GM06990 (cell line): ENCODE results near the gene VAV3.
A peak's percentile ranks its signal among the peaks of the same experiment; 100 is the strongest.
"Not testable (repeated sequence)": the region's sequence is repeated elsewhere in the genome, so short reads cannot be mapped to it uniquely, and the experiment has no call there.

Source experiments
- DNase-seq: peaks from one replicate; pipeline ENCODE4 v3.0.0-alpha.2; 2011; ENCODE audit not compliant: insufficient read length; ENCODE audit errors: extremely low read depth
- H3K27me3 ChIP-seq: replicated peaks from 2 replicates; pipeline ENCODE4 v1.6.0; 2011; ENCODE audit warnings: low read length; ENCODE audit not compliant: control insufficient read depth, insufficient read depth
- H3K36me3 ChIP-seq: 2 replicates; pipeline ENCODE4 v1.5.1; 2011; ENCODE audit warnings: low read length; ENCODE audit not compliant: control insufficient read depth, insufficient read depth
- H3K4me3 ChIP-seq: replicated peaks from 2 replicates; pipeline ENCODE4 v1.5.1; 2011; ENCODE audit warnings: low read depth, mild to moderate bottlenecking, control low read depth, low read length
- TF ChIP-seq, protein P1 (sequence below): IDR thresholded peaks from 2 replicates; pipeline ENCODE4 v1.5.1; 2011; ENCODE audit warnings: low read length, control low read depth, mild to moderate bottlenecking, inconsistent platforms; ENCODE audit not compliant: insufficient read depth, poor library complexity, severe bottlenecking

VAV3 gene

DNA sequence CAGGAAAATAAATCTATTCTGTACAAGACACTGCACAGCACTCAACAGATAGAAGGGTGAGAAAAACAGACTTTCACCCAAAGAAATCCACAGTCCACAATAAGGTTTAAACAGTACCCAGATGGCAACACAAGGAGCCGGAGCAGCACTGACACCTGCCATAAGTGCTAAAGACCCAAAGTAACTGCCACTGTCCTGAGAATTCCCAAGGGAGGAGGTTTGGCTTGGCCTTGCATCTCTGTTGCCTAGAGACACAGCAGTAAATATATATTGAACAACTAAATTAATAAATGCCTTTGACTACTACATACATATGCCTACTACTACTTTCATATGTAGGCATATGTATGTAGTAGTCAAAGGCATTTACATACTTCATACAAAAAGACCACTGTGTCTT is 68.0 kb downstream of the VAV3 start:
- no peak for DNase-seq
- TF ChIP-seq, protein P1, sequence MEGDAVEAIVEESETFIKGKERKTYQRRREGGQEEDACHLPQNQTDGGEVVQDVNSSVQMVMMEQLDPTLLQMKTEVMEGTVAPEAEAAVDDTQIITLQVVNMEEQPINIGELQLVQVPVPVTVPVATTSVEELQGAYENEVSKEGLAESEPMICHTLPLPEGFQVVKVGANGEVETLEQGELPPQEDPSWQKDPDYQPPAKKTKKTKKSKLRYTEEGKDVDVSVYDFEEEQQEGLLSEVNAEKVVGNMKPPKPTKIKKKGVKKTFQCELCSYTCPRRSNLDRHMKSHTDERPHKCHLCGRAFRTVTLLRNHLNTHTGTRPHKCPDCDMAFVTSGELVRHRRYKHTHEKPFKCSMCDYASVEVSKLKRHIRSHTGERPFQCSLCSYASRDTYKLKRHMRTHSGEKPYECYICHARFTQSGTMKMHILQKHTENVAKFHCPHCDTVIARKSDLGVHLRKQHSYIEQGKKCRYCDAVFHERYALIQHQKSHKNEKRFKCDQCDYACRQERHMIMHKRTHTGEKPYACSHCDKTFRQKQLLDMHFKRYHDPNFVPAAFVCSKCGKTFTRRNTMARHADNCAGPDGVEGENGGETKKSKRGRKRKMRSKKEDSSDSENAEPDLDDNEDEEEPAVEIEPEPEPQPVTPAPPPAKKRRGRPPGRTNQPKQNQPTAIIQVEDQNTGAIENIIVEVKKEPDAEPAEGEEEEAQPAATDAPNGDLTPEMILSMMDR = no peak
- Histone ChIP-seq H3K27me3 (no peaks in the 10 kb centered on the region), H3K36me3 (no peaks in the 10 kb centered on the region), H3K4me3 (no peak overlapping the region)

DNA sequence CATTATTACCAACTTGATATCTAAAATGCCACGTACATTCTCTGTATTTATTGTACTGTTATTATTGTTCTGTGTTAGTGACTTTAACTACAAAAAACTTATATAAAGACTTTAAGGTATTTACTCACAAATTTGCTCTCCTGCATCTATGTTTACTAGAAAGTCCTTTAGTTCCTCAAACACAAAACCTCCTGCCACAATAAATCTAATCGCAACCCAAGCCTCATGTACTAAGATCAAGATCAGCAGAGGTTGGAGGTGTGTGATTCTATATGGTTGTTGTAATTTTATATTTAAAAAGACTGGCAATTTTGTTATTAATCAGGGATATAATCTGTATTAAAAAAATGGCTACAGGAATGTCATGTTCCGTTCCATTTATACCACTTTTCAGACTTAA is 68.6 kb downstream of the VAV3 start:
- no peak overlapping the region for H3K4me3 ChIP-seq
- H3K27me3 ChIP-seq = no peaks in the 10 kb centered on the region
- no peaks in the 10 kb centered on the region for H3K36me3 ChIP-seq
- TF ChIP-seq, protein P1 = no peak
- no peak for DNase-seq

DNA sequence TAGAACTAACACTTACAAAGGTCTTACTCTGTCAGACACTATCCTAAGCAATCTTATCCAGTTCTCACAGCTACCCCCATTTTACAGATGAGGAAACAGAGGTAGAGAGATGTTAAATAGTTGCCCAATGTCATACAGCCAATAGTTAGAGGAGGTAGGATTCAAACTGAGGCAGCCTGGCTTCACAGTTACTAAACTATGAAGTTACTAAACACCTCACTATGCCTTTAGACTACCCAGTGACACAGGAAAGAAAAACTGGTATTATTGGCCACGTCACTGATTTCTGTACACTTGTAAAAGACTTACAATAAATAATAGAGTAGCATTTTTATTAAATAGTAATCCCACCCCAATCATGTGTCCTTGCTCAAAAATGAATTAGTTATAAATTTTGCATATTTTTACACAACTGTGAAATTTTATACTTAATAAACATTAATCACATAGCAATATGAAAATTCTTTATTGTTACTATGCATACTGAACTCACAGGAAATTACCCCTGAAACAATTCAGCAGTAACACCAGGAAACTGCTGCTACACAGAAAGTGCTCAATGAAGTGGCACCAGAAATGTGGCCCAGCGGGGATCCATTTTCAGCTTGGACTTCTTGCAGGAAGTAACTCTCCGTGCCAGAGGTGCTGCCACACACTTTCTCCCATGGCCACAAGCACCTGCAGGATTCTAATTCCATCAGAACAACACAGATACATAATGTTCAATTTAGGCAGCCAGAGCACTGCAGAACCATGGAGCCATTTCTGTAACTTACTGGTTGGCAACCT is 69.4 kb downstream of the VAV3 start:
- TF ChIP-seq, protein P1 = no peak
- no peaks in the 10 kb centered on the region for H3K27me3 ChIP-seq
- no peaks in the 10 kb centered on the region for H3K36me3 ChIP-seq
- H3K4me3 ChIP-seq = no peak overlapping the region
- DNase-seq = peak; percentile 13

DNA sequence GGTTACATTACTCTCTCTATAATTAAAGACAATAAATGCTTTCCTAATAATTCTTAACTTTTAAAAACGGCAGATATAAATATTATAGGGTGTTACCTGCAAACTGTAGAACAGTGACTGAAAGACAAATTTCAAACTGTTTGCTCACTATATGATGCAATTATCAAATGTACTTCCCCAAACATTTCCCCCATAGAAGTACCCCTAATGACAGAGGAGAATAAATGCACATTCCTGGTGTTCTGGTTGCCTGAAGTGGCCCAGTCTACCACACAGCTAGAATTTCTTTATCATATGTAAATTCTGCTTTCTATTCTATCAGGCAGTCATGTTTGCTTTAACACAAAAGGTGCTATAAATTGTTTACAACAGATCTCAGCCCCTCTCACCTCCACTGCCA is 70.4 kb downstream of the VAV3 start:
- TF ChIP-seq, protein P1 = no peak
- no peaks in the 10 kb centered on the region for H3K27me3 ChIP-seq
- H3K4me3 ChIP-seq = no peak overlapping the region
- no peaks in the 10 kb centered on the region for H3K36me3 ChIP-seq
- no peak for DNase-seq

DNA sequence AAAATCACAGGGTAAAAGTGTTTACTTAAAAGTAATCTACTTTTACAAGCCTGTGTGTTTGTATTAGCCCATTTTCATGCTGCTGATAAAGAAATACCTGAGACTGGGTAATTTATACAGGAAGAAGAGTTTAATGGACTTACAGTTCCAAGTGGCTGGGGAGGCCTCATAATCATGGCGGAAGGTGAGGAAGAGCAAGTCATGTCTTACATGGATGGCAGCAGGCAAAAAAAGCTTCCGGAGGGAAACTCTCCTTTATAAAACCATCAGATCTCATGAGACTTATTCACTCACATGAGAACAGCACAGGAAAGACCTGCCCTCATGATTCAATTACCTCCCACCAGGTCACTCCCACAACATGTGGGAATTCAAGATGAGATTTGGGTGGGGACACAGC is 71.6 kb downstream of the VAV3 start:
- H3K27me3 ChIP-seq, H3K36me3 ChIP-seq, H3K4me3 ChIP-seq, DNase-seq: not testable (repeated sequence)

DNA sequence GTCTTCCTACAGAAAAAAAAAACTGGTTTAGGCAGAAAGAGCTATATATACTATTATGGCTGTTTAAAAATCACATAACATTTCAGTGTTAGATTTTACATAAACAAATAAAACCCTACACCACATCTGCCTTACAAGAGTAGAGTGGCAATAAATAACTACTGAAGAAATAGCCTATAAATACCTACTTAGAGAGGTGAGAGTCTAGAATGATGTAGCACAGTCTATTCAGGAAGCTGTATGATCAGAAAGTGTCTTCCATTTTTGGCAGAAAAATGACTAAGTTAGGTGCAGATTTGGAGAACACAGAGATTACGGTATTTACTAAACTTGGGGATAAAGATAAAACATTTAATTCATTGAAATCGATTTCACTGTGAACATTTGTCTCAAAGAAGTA is 75.5 kb downstream of the VAV3 start:
- no peak overlapping the region for H3K4me3 ChIP-seq
- H3K27me3 ChIP-seq = no peaks in the 10 kb centered on the region; the same call in 1 of the 2 replicates
- no peaks in the 10 kb centered on the region for H3K36me3 ChIP-seq
- TF ChIP-seq, protein P1 = no peak
- peak; percentile 13 for DNase-seq
